HEK293T (cell line): Measurements from ENCODE around the gene RABGAP1L.

Experiments
- BHLHE40 ChIP-seq: fragments of 450-650 bp; IDR thresholded peaks from 2 replicates; pipeline ENCODE4 v1.6.1; 2016; ENCODE audit warnings: mild to moderate bottlenecking, moderate library complexity, borderline replicate concordance
- ELF4 ChIP-seq: fragments of 450-650 bp; IDR thresholded peaks from 2 replicates; pipeline ENCODE4 v1.6.1; 2017; ENCODE audit warnings: antibody characterized with exemption
- FOXA1 ChIP-seq: fragments of 450-650 bp; IDR thresholded peaks from 2 replicates; pipeline ENCODE4 v1.6.1; 2016; ENCODE audit warnings: mild to moderate bottlenecking
- FOXM1 ChIP-seq: fragments of 450-650 bp; IDR thresholded peaks from 2 replicates; pipeline ENCODE4 v1.6.1; 2017; ENCODE audit warnings: mild to moderate bottlenecking, borderline replicate concordance
- NFRKB ChIP-seq: fragments of 450-650 bp; IDR thresholded peaks from 2 replicates; pipeline ENCODE4 v1.6.1; 2016; ENCODE audit warnings: mild to moderate bottlenecking, moderate library complexity
- PKNOX1 ChIP-seq: fragments of 450-650 bp; IDR thresholded peaks from 2 replicates; pipeline ENCODE4 v1.6.1; 2016
- SP1 ChIP-seq: fragments of 450-650 bp; IDR thresholded peaks from 2 replicates; pipeline ENCODE4 v1.6.1; 2017
- SUZ12 ChIP-seq: fragments of 450-650 bp; IDR thresholded peaks from 2 replicates; pipeline ENCODE4 v1.6.1; 2016; ENCODE audit warnings: mild to moderate bottlenecking
- ZNF384 ChIP-seq: fragments of 450-650 bp; IDR thresholded peaks from 2 replicates; pipeline ENCODE4 v1.6.1; 2016

- TF ChIP-seq FOXA1 (no peak), FOXM1 (no peak), ZNF384 (no peak), SP1 (no peak), ELF4 (no peak), PKNOX1 (no peak), SUZ12 (no peak), NFRKB (no peak), BHLHE40 (no peak)
Measured at GRCh38 chr1:175003521-175003920, 844.2 kb downstream of the RABGAP1L start.
